ENCODE data around the gene ZHX3.

The ZHX3 gene

GRCh38 chr20:41182296-41183212, 135.0 kb downstream of the ZHX3 start:
- DNase-seq: peak; percentile 56

GRCh38 chr20:41181567-41181966, 136.0 kb downstream of the ZHX3 start:
- DNase-seq: peak; percentile 56

GRCh38 chr20:41180599-41181333, 136.8 kb downstream of the ZHX3 start:
- peak; percentile 42 for DNase-seq

DNA sequence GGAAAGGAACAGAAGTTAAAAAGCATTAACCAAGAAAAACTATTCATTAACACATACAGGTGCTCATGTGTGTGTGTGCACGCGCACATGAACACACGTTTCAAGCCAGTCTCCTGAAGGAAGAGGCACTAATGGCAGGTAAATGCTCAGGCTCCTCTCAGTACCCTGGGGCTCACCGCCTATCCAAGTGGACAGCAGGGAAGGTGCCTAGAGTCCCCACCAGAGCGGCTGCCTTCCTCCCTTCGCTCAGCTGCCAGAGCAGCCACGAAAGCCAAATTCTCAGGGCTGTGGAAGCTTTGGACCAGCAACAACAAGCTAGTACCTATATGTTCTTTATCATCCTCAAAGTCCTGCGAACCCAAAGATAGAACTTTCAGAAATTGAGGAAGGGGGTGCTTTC, 137.6 kb downstream of the ZHX3 start:
- DNase-seq: no peak

GRCh38 chr20:41178904-41179432, 138.6 kb downstream of the ZHX3 start:
- DNase-seq: peak; percentile 47

GRCh38 chr20:41178495-41178894, 139.0 kb downstream of the ZHX3 start:
- no peak for DNase-seq

- no peak for DNase-seq
Measured at GRCh38 chr20:41177636-41178035, 139.9 kb downstream of the ZHX3 start.

DNA sequence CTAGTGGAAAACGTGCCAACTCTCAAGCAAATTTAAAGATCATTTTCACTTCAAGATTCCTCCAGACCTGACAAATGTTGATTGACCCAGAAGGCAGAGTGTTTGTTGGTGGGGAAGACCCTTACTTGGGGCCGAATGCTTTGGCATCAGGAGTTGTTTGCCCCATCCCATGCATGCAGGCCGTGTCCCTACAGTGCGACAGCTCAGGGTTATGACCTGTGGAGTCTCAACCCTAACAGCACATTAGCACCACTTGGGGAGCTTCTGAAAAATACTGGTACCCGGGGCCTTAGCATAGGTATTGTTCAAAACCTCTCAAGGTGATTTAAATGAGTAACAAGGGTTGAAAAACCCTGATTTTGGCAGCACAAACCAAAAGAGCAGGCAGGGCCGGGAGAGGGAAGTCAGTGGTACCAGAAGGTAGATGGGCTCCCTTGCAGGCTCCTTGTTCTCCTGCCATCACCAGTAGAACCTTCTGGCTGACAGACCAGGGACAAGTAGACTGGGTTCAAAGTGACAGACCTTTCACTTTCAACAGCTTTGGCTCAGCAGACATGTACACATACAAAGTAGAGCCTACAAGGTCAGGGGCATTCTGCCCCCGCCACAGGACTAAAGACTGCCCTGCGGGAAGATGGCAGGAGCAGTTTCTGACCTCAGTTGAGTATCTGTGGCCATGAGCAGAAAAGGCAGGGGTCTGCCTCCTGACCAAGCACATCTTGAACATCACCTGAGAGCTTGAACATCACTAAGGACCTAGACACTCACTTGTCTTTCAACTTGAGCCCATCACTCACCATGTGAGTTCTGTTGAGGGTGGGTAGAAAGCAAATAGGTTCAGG, 140.6 kb downstream of the ZHX3 start:
- no peak for DNase-seq

- no peak for DNase-seq
Measured at GRCh38 chr20:41175727-41176330, 141.7 kb downstream of the ZHX3 start.

- DNase-seq: peak; percentile 47
Measured at GRCh38 chr20:41175201-41175651, 142.3 kb downstream of the ZHX3 start.

DNA sequence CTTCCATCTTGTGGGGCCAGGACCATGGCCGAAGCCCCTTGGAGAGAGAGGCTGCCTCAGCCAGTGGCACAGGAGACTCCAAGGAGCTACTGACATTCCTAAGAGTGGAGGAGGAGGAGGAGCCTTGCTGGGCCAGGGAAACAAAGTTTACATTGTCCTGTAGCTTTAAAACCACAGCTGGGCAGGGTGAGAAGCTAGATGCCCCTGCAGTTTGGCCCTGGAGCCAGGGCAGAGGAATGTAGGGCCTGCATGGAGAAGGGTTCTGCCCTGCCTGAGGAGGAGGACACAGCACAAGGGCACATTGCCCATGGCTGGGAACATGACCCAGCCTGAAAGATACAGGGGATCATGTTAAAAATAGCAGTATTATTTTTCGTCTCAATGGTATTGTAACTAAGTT, 142.7 kb downstream of the ZHX3 start:
- no peak for DNase-seq

GRCh38 chr20:41174373-41174772, 143.2 kb downstream of the ZHX3 start:
- peak; percentile 53 for DNase-seq

- DNase-seq: peak; percentile 57
Measured at GRCh38 chr20:41173791-41174341, 143.7 kb downstream of the ZHX3 start.

- peak; percentile 87 for DNase-seq
Measured at GRCh38 chr20:41173161-41173721, 144.3 kb downstream of the ZHX3 start.

- peak; percentile 58 for DNase-seq
Measured at GRCh38 chr20:41172296-41173140, 145.0 kb downstream of the ZHX3 start.

DNA sequence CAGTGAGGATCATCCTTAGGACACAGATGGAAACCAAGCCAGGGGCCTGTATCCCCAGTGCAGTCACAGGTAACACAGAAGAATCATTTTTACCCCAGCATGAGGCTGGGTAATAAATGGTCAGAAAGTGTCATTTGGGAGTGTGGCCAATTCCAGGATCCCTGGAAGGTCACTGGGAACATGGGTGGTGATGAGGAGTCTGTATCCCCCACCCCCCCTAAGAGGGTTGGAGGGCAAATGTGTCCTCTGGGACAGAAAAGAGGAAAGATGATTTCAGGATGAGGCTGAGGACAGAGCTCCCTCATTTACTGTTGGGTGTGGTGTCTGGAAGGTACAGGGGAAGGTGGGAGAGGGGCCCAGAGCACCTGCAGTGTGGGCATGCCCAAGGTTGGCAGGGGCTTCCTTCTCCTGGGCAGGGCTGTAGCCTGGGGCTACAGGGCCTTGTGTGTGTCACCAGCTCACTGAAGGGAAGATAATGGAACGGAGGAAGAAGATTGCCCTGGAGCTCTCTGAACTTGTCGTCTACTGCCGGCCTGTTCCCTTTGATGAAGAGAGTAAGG, 145.7 kb downstream of the ZHX3 start:
- DNase-seq: peak; percentile 52

DNA sequence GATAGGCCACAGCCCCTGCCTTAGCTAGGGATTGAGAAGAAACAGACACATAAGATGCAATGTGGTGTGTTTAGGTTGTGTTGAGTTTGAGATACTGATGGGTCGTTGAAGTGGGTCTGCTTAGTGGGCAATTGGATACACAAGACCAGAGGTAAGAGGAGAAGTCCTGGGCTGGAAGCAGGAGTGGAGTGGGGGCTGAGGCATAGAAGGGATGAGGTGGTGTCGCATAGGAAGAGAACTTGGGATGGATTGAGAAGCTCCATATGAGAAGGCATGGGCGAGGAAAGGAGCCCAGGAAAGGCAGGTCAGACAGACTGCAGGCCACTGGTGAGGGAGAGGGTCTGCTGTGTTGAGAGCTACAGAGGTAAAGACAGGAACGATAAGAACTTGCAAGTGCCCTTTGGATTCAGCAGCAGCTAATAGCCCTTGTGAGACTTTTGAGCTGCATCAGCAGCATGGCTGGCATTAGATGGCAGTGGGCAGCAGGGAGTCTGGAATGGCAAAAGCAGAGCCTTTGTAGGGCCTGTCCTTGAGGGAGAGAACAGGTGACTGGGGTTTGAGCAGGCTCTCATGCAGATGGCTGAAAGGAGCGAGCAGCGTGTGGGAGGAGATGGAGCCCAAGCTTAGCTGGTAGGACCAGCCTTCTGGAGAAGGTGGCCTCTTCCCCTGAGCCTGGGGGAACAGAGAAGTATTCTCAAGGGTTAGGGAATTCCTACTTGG, 147.0 kb downstream of the ZHX3 start:
- peak; percentile 37 for DNase-seq

- DNase-seq: peak; percentile 43
Measured at GRCh38 chr20:41169791-41170351, 147.7 kb downstream of the ZHX3 start.

- no peak for DNase-seq
Measured at GRCh38 chr20:41169162-41169690, 148.3 kb downstream of the ZHX3 start.
